ENCODE results near the gene FCN1. TPM values are rescaled to one million over a fixed set of nuclear protein-coding genes. Genes with fewer than 3 reads are reported as not detected.
A peak's percentile ranks its signal among the peaks of the same experiment; 100 is the strongest.

Gene FCN1
- total RNA-seq, 6 experiments from 2014 or later, result 0.68 to 5.3 (median 1.7) TPM

DNA sequence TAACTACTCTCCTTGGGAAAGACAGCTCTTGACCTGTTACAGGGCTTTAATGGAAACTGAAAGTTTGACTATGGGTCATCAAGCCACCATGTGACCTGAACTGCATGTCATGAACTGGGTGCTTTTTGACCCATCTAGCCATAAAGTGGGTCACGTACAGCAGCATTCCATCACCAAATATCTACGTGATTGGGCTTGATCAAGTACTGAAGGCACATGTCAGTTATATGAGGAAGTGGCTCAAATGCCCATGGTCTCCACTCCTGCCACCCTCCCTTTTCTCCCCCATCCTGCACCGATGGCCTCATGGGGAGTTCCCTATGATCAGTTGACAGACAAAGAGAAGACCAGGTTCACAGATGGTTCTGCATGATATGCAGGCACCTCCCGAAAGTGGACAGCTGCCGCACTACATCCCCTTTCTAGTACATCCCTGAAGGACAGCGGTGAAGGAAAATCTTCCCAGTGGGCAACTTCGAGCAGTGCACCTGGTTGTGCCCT lies 7.3 kb upstream of the FCN1 start:
- no peak overlapping the region for H3K4me3 ChIP-seq
- peak in 1 of 3 donors; percentile 34 for DNase-seq
- intact Hi-C loops (cut with DNase I), result no loop called here
- H3K36me3 ChIP-seq, result no peaks in the 10 kb centered on the region
- H3K4me1 ChIP-seq, result no peaks in the 10 kb centered on the region
- 62% methylated on average over 5 of the region's 7 CpGs for WGBS (ENCODE audit: insufficient coverage, low coverage, low lambda C conversion rate, missing lambda C conversion rate)
- no peaks in the 10 kb centered on the region for H3K27me3 ChIP-seq
- no peak for ATAC-seq
- H3K27ac ChIP-seq, result no peak overlapping the region
- peaks cover 0 to under 1% (median 0%) of the 10 kb centered on the region in 4 donors for H3K9me3 ChIP-seq
- TF ChIP-seq POLR2A (IDR thresholded peaks at IDR 0.05), result no peak
- no peak for TF ChIP-seq CTCF (IDR thresholded peaks at IDR 0.05)

- intact Hi-C loops (cut with DNase I), result no loop called here
- peaks cover 0 to 4% (median 2%) of the 10 kb centered on the region in 4 donors for H3K9me3 ChIP-seq
- no peak overlapping the region for H3K4me3 ChIP-seq
- no peak for TF ChIP-seq CTCF (IDR thresholded peaks at IDR 0.05)
- no peak for TF ChIP-seq POLR2A (IDR thresholded peaks at IDR 0.05)
- no peaks in the 10 kb centered on the region for H3K36me3 ChIP-seq
- no peak overlapping the region for H3K27ac ChIP-seq
- no peaks in the 10 kb centered on the region for H3K27me3 ChIP-seq
- ATAC-seq (no peak), DNase-seq (peak in 1 of 3 donors; percentile 28)
- 83% methylated on average over 1 of the region's 7 CpGs for WGBS (ENCODE audit: insufficient coverage, low coverage, low lambda C conversion rate, missing lambda C conversion rate)
- no peaks in the 10 kb centered on the region for H3K4me1 ChIP-seq
These were observed 5.8 kb upstream of the FCN1 start for GRCh38 chr9:134923466-134923865.

DNA sequence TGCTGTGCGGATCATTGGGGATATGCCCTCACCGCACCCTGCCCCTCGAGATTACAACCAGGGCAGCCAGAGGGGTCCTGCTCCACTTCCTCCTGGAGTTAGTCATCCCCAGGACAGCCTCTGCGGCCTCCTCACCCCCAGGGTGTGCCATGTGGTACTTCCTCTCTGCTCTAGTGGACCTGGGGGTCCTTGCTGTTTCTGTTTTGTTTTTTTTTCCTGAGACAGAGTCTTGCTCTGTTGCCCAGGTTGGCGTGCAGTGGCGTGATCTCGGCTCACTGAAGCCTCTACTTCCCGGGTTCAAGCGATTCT lies 5.2 kb upstream of the FCN1 start:
- no peak overlapping the region for H3K4me3 ChIP-seq
- DNase-seq, result no peak
- 78% methylated on average over 5 of the region's 9 CpGs for WGBS (ENCODE audit: insufficient coverage, low coverage, low lambda C conversion rate, missing lambda C conversion rate)
- H3K27me3 ChIP-seq, result no peaks in the 10 kb centered on the region
- intact Hi-C loops (cut with DNase I), result no loop called here
- no peaks in the 10 kb centered on the region for H3K4me1 ChIP-seq
- no peak overlapping the region for H3K27ac ChIP-seq
- ATAC-seq, result peak; percentile 21 to 68 (median 64)
- peaks cover 0 to 4% (median 2%) of the 10 kb centered on the region in 4 donors for H3K9me3 ChIP-seq
- H3K36me3 ChIP-seq, result no peaks in the 10 kb centered on the region
- TF ChIP-seq POLR2A (IDR thresholded peaks at IDR 0.05) (no peak), CTCF (IDR thresholded peaks at IDR 0.05) (no peak)

- TF ChIP-seq POLR2A (IDR thresholded peaks at IDR 0.05) (no peak), CTCF (IDR thresholded peaks at IDR 0.05) (no peak)
- H3K27me3 ChIP-seq, result no peaks in the 10 kb centered on the region
- H3K4me3 ChIP-seq, result no peak overlapping the region
- DNase-seq (no peak), ATAC-seq (peak; percentile 67 to 83 (median 76))
- H3K27ac ChIP-seq, result no peak overlapping the region
- H3K4me1 ChIP-seq, result no peaks in the 10 kb centered on the region
- H3K9me3 ChIP-seq, result peaks cover 0 to 4% (median 2%) of the 10 kb centered on the region in 4 donors
- 63% methylated on average over 12 of the region's 14 CpGs for WGBS (ENCODE audit: insufficient coverage, low coverage, low lambda C conversion rate, missing lambda C conversion rate)
- H3K36me3 ChIP-seq, result no peaks in the 10 kb centered on the region
- intact Hi-C loops (cut with DNase I), result no loop called here
These were observed 4.6 kb upstream of the FCN1 start for GRCh38 chr9:134922066-134922931.

Measured in right lobe of liver (tissue), 6 donors.